GM15510 (cell line): Measurements from ENCODE around the gene KRTAP5-7.
"Not testable (repeated sequence)": the region's sequence is repeated elsewhere in the genome, so short reads cannot be mapped to it uniquely, and the experiment has no call there.

Source experiments
- POLR2A ChIP-seq: IDR thresholded peaks from 3 replicates; pipeline ENCODE4 v1.6.1; 2011; ENCODE audit warnings: borderline replicate concordance; ENCODE audit not compliant: insufficient read length; ENCODE audit errors: extremely low read depth

The KRTAP5-7 gene

DNA sequence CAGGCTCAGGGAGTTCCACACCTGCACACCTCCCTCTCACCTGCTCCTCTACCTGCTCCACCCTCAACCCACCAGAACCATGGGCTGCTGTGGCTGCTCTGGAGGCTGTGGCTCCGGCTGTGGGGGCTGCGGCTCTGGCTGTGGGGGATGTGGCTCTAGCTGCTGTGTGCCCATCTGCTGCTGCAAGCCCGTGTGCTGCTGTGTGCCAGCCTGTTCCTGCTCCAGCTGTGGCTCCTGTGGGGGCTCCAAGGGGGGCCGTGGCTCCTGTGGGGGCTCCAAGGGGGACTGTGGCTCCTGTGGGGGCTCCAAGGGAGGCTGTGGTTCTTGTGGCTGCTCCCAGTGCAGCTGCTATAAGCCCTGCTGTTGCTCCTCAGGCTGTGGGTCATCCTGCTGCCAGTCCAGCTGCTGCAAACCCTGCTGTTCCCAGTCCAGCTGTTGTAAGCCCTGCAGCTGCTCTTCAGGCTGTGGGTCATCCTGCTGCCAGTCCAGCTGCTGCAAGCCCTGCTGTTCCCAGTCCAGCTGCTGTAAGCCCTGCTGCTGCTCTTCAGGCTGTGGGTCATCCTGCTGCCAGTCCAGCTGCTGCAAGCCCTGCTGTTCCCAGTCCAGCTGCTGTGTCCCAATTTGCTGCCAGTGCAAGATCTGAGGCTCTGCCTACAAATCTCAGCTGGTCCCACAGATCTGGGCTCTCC, 11.1 kb downstream of the KRTAP5-7 start, which contains the start of gene KRTAP5-8:
Gene KRTAP5-8, plus strand, starts transcription at position 49 of the 689 bp plus-strand sequence. Its CDS starts 31 bp downstream, at position 80.
- TF ChIP-seq POLR2A = not testable (repeated sequence)

DNA sequence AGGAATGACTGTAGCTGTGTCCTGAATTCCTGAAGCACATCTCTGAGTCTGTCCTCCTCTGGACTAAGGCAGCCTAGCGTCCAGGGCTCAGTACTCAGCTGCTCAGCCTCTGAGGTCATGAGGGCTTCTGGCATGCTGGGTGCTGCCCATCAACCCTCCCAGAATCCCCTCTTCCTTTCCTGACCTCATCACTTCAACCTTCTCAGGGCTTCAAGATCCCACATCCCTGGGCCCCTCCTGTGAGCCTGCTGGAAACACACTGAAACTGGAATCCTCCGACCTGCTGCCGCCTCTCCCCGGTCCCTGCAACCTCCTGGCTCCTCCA, 11.6 kb downstream of the KRTAP5-7 start:
- no peak for TF ChIP-seq POLR2A

DNA sequence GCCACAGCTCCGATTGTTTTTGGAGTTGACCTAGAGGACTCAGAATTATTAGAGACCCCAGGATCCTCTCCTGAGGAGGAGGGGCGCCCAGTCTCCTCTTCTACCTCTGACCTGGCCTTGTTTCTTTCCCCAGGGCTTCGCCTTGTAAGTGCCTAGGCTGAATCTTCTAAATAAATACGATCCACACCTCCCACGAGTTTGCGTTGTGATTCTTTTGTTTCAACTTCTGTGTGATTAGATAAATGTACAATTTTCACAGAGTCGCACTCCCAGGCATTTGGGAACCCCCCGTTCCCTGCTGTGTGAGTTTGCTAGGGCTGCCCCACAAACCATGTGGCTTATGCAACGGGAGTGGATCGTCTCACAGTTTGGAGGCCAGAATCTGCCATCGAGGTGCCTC, 11.9 kb downstream of the KRTAP5-7 start:
- TF ChIP-seq POLR2A = no peak

DNA sequence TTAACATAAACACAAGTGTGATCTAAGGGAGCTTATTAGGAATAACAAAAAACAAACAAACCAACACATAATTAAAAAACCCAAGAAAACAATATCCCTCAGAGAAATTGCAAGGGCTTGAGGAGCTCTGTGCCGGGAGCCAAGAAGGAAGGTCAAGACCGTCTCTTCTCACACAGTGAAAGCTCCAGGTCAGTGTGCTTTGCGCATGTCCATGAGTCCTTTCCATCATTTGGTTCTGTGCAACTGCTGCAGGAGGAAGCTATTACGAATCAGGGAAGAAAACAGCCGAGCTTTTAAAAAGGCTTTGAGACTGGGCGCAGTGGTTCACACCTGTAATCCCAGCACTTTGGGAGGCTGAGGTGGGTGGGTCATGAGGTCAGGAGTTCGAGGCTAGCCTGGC, 15.3 kb downstream of the KRTAP5-7 start:
- TF ChIP-seq POLR2A = no peak

DNA sequence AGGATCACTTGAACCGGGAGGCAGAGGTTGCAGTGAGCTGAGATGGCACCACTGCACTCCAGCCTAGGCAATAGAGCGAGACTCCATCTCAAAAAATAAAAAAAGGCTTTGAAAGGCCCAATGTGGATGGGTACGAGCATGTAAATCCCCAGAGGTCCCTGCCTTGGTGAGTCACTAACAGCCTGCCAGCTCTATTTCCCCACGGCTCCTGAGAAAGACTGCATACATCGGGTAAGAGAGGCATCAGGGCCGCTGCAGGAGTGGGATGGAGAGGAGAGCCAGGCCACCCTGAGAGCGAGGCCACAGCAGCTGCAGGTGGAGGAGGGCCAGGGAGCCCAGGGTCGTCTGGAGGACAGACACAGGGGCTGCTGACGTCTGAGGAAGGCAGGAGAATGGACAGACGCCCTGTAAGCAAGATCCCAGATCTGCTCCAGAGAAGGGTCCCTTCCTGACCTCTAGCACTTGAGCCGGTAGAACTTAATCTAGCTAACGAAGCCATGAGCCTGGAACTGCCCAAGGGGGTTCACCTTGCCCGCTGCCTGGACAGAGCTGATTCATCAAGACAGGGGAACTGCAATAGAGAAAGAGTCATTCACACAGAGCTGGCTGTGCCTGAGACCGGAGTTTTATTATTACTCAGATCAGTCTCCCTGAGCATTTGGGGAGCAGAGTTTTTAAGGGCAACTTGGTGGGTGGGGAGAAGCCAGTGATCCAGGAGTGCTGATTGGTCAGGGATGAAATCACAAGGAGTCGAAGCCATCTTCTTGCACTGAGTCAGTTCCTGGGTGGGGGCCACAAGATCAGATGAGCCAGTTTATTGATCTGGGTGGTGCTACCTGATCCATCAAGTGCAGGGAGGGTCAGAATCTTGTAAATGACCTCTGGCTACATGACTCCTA, 16.1 kb downstream of the KRTAP5-7 start:
- no peak for TF ChIP-seq POLR2A

DNA sequence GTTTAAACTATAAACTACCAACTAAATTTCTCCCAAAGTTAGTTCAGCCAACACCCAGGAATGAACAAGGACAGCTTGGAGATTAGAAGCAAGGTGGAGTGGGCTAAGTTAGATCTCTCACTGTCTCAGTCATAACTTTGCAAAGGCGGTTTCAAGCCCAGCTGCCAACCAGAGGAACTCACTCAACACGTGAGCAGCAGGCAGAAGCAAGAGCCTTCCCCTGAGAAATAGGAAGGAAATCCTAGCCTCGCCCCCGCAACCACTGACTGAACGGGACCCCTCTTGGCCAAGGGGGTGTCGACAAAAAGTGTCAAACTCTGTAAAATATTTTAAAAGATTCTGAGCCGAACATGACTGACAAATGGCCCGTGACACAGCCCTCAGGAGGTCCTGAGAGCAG, 16.8 kb downstream of the KRTAP5-7 start:
- TF ChIP-seq POLR2A = no peak

DNA sequence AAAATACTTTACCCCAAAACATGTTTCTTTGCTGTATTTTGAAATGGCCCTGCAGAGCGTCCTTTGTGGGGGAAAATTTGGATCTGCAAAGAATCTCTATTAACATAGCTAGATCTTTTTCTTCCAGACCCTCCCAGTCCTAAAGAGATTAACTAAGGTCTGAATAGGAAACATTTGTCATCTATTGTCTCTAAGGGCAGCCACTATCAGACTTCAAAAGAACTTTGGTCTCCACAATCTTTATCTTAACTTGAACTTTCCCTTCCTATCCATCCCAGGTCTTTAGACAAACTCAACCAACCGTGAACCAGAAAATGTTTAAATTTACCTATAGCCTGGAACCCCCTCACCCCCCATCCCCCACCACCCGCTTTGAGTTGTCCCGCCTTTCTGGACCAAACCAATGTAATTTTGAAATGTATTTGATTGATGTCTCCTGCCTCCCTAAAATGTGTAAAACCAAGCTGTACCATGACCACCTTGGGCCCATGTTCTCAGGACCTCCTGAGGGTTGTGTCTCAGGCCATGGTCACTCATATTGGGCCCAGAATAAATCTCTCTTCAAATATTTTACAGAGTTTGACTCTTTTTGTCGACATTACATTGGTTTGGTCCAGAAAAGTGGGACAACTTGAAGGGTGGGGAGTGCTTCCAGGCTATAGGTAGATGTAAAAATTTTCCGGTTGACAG, 17.6 kb downstream of the KRTAP5-7 start:
- TF ChIP-seq POLR2A = no peak

DNA sequence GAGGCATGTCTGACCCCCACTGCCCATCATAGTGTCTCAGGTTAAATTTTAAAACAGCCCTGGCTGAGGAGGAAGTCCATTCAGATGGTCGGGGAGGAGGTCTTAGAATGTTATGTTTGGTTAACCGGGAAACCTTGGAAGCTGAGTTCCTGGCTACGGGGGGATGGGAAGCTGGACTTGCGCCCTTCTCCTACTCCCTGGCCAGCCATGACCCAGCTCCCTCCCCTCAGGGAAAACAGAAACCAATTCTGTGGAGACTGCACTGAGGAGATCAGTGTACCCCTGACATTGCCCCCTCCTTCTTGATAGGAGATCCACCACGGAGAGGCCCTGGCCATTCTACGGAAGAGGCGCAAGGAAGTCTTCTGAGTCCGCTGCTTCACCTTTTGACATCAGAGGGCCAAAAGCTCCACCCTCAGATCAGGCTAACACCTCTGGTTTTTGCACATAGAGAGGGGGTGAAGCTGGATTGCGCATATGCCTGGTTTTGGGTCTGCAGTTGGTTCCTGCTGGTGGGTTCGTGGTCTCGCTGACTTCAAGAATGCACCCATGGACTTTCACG, 18.4 kb downstream of the KRTAP5-7 start:
- TF ChIP-seq POLR2A = no peak

DNA sequence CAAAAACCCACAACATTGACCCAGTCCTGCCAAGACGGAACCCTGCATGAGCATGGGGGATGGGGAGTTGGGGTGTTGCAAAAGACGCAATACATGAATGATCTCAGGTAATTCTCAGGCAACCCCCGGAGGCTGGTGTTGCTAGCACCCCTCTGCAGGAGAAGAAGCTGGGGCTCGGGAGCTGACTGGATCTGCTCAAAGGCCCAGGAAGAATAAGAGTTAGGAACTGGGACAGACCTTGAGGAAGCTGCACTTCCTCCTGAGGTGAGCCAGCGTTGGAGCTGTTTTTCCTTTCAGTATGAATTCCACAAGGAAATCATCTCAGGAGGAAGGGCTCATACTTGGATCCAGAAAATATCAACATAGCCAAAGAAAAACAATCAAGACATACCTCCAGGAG, 21.1 kb downstream of the KRTAP5-7 start, which contains the start of gene KRTAP5-9:
Gene KRTAP5-9, plus strand, starts transcription at position 301 of the 400 bp plus-strand sequence. CDS start 238 bp downstream, outside the sequence.
- no peak for TF ChIP-seq POLR2A

DNA sequence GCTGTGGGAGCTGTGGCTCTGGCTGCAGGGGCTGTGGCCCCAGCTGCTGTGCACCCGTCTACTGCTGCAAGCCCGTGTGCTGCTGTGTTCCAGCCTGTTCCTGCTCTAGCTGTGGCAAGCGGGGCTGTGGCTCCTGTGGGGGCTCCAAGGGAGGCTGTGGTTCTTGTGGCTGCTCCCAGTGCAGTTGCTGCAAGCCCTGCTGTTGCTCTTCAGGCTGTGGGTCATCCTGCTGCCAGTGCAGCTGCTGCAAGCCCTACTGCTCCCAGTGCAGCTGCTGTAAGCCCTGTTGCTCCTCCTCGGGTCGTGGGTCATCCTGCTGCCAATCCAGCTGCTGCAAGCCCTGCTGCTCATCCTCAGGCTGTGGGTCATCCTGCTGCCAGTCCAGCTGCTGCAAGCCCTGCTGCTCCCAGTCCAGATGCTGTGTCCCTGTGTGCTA, 21.7 kb downstream of the KRTAP5-7 start:
- TF ChIP-seq POLR2A = no peak

DNA sequence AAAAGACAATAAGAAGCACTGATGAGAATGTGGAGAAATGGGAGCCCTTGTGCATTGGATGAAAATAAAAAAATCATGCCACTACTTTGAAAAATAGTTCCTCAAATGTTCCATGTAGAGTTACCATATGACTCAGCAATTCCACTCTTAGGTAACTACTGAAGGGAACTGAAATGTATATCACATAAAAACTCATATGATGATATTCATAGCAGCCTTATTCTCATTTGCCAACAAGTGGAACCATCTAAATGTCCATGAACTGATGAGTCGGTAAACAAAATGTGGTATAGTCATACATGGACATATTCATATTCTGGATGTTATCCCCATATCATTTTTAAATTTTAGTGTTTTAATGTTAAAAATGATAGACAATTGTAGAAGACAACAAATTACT, 24.6 kb downstream of the KRTAP5-7 start:
- TF ChIP-seq POLR2A = no peak

DNA sequence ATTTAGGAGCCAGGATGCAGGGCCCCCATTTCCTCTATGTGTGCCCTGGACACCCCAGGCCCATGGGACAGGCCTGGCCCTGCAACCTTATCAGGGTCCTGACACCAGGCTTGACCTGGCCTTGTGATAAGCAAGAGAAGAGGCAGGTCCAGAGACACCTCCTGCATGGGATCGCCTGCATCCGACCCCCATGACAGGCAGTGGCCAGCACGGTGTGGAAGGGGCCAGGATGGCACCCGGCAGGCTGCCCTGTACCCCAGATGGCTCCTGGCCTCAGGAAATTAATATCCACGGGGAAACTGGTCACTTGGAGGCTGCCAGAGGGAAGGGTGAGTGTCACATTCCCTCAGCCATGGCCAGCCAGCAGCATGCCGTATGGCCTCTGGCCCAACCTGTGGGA, 27.9 kb downstream of the KRTAP5-7 start:
- no peak for TF ChIP-seq POLR2A

DNA sequence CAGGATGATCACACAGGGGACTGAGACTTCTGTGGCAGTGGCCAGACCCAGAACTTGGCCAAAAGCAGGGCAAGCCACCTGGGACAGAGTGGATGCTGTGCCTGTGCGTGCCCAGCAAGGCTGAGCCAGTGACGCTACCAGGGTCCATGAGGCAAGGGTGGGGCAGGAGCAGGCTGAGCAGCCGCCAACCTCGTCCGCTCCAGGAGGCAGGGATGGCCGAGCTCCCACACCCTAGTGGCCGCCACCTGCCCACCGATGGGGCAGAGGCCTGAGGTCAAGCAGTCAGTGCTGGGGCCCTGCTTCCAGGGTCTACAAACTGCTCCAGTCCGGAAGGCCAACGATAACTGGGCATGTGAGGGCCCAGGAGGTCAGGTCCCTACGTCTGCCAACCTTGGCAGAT, 28.4 kb downstream of the KRTAP5-7 start:
- TF ChIP-seq POLR2A = no peak

DNA sequence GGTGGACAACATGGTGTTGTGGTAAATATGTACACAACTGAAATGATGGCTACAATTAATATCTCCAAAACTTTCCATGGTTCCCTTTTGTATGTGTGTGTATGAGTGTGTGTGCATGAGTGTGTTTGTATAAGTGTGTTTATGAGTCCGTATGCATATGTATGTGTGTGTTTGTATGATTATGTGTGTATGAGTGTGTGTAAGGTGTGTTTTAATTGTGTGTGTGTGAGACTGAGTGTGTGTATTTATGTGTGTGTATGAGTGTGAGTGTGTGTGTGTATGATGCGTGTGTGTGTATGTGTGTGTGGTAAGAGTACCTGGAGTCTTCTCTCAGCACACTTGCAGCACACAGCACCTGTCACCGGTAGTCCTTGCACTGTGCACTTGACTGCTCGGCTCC, 29.0 kb downstream of the KRTAP5-7 start:
- TF ChIP-seq POLR2A = no peak

DNA sequence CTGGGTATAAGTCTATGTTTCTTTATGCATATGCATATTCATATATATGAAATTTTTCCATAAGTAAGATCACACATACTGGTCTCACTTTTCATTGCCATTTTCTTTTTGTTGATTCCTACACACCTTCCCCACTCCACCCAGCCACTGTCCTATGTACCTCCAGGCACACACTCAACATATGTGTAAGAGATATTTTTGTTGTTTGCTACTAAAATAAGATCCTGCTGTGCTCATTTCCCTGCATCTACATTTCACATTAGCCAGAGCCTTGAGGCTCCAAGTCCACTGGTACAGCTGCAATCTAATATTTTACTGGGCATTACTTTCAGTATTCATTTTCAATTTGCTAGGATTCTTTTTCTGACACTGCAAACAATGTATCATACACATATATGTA, 30.2 kb downstream of the KRTAP5-7 start:
- no peak for TF ChIP-seq POLR2A

DNA sequence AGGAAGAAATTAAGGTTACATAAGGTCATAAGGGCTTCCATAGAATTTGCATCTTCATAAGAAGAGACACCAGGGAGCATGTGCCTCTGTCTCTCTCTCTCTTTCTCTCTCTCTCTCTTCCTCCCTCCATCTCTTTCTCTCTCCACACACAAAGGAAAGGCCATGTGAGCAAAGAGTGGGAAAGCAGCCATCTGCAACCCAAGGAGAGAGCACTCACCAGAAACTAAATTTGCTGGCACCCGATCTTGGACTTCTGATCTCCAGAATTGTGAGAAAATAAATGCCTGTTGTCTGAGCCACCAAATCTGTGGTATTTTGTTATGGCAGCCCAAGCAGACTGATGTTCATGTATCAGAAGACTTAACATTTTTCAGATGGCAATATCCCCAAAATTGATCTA, 31.9 kb downstream of the KRTAP5-7 start:
- no peak for TF ChIP-seq POLR2A

DNA sequence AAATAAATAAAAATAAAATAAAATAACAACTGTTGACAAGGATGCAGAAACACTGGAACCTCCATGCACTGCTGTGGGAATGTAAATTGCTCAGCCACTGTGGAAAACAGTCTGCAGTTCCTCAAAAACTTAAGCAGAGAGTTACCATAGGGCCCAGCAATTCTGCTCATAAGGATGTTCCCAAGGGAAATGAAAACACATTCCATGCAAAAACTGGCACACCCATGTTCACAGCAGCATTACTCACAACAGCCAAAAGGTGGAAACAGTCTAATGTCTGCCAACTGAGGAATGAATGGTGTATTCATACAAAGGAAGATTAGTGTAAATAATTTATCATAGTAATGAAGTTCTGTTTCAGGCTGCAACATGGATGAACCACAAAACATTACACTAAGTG, 35.1 kb downstream of the KRTAP5-7 start:
- TF ChIP-seq POLR2A = no peak
